SU-DHL-6 (cell line): Measurements from ENCODE around the gene OSBP2.

Experiments
- H2AFZ ChIP-seq: fragments of 200-600 bp; sonication (generic); 2 replicates; pipeline ENCODE4 v1.6.1; 2014; ENCODE audit warnings: low read depth, mild to moderate bottlenecking, moderate library complexity, mixed read lengths, antibody characterized with exemption, low read length; ENCODE audit not compliant: severe bottlenecking
- H3F3A ChIP-seq: fragments of 200-600 bp; shearing (Covaris generic); 2 replicates; pipeline ENCODE4 v1.6.0; 2016; ENCODE audit warnings: antibody characterized with exemption, mild to moderate bottlenecking; ENCODE audit not compliant: insufficient read depth
- H3K27ac ChIP-seq: fragments of 200-600 bp; sonication (generic); 2 replicates; pipeline ENCODE4 v1.5.1; 2016; ENCODE audit warnings: low read depth, mild to moderate bottlenecking, low read length, moderate library complexity, mixed read lengths
- H3K27me3 ChIP-seq: fragments of 200-600 bp; sonication (generic), shearing (Covaris generic); 2 replicates; pipeline ENCODE4 v1.6.0; 2014; ENCODE audit warnings: mild to moderate bottlenecking, low read length
- H3K36me3 ChIP-seq: fragments of 200-600 bp; sonication (generic); 2 replicates; pipeline ENCODE4 v1.6.1; 2014; ENCODE audit warnings: mild to moderate bottlenecking, low read length, mixed read lengths
- H3K4me2 ChIP-seq: fragments of 300-600, 200-600 bp; shearing (Covaris generic), sonication (generic); 2 replicates; pipeline ENCODE4 v1.6.0; 2014; ENCODE audit warnings: low read length, low read depth, mild to moderate bottlenecking; ENCODE audit not compliant: poor library complexity, severe bottlenecking
- H3K4me3 ChIP-seq: fragments of 200-600 bp; sonication (generic); 2 replicates; pipeline ENCODE4 v1.5.1; 2014; ENCODE audit warnings: antibody characterized with exemption, low read length, mild to moderate bottlenecking, mixed read lengths; ENCODE audit not compliant: insufficient read depth, poor library complexity, severe bottlenecking
- H3K79me2 ChIP-seq: fragments of 200-600 bp; sonication (generic); 2 replicates; pipeline ENCODE4 v1.6.1; 2014; ENCODE audit warnings: mild to moderate bottlenecking, low read length, moderate library complexity; ENCODE audit not compliant: insufficient read depth
- H3K9ac ChIP-seq: fragments of 200-600 bp; sonication (generic); 2 replicates; pipeline ENCODE4 v1.7.0; 2014; ENCODE audit warnings: mild to moderate bottlenecking, low read length
- H3K9me2 ChIP-seq: fragments of 200-600 bp; sonication (generic); replicated peaks from 2 replicates; pipeline ENCODE4 v1.6.1; 2014; ENCODE audit warnings: low read length; ENCODE audit not compliant: insufficient read depth
- H3K9me3 ChIP-seq: fragments of 200-600 bp; sonication (generic); 2 replicates; pipeline ENCODE4 v1.6.1; 2014; ENCODE audit warnings: low read length, mixed read lengths; ENCODE audit not compliant: insufficient read depth
- H4K20me1 ChIP-seq: fragments of 200-600 bp; sonication (generic); 2 replicates; pipeline ENCODE4 v1.6.1; 2014; ENCODE audit warnings: low read depth, mild to moderate bottlenecking, antibody characterized with exemption, low read length, moderate library complexity, mixed read lengths
- CTCF ChIP-seq: fragments of 200-600 bp; sonication (generic); IDR thresholded peaks from one replicate; pipeline ENCODE4 v1.5.1; 2017; ENCODE audit warnings: antibody characterized with exemption, mild to moderate bottlenecking, low read length, moderate library complexity; ENCODE audit not compliant: insufficient read depth, poor library complexity, severe bottlenecking
- EZH2phosphoT487 ChIP-seq: fragments of 200-600 bp; sonication (generic), shearing (Covaris generic); conservative IDR thresholded peaks from 2 replicates; pipeline ENCODE4 v1.6.1; 2018; ENCODE audit warnings: mild to moderate bottlenecking, antibody characterized with exemption, low read length, moderate library complexity, mixed read lengths

The OSBP2 gene

DNA sequence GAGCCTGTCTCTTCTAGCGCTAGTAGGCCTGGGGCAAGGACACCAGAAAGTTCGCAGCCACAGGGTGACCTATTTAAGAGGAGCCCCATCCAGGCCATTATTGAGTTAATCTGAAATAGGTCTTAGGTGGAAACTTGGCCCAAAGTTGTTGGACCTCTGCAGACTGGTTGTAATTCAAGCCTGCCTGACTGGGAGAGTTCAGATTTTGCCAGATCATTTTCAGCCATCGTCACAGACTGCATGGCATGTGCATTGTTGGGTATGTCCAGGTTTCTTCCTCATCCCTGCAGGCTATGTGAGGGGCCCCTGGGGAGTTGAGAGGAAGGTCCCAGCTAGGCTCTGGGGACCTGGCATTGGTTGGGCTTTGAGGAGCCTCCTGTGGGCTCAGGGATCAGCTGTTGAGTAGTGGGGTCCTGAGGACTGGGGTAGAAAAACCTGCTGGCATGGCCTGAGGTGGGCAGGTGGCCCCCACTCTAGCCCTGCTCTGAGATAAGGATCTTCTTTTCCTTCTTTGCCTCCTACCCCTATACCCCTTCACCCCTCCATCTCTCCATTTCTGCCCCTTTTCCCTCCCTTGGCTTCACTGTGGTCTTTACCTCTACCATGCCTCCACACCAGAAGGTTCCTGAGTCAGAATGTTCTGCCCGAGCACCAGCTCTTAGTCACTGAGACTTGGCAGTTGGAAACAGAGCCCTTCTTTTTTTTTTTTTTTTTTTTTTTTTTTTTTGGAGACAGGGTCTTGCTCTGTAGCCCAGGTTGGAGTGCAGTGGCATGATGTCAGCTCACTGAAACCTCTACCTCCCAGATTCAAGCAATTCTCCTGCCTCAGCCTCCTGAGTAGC lies 161.2 kb downstream of the OSBP2 start:
- Histone ChIP-seq H3K4me2 (no peak overlapping the region), H3K9ac (no peak overlapping the region), H3K9me2 (no peaks in the 10 kb centered on the region), H3K79me2 (no peaks in the 10 kb centered on the region), H3K27ac (no peak overlapping the region), H3K27me3 (no peaks in the 10 kb centered on the region), H2AFZ (no peak overlapping the region), H3K36me3 (no peaks in the 10 kb centered on the region), H4K20me1 (no peaks in the 10 kb centered on the region), H3F3A (no peaks in the 10 kb centered on the region), H3K9me3 (no peaks in the 10 kb centered on the region), H3K4me3 (no peak overlapping the region)
- TF ChIP-seq EZH2phosphoT487: no peak
- no peak for TF ChIP-seq CTCF

- Histone ChIP-seq H3K4me2 (no peak overlapping the region), H3F3A (no peaks in the 10 kb centered on the region), H3K4me3 (no peak overlapping the region), H3K79me2 (no peaks in the 10 kb centered on the region), H3K36me3 (no peaks in the 10 kb centered on the region), H3K27ac (no peak overlapping the region), H3K27me3 (no peaks in the 10 kb centered on the region), H2AFZ (no peak overlapping the region), H3K9me2 (no peaks in the 10 kb centered on the region), H4K20me1 (no peaks in the 10 kb centered on the region), H3K9me3 (no peaks in the 10 kb centered on the region), H3K9ac (no peak overlapping the region)
- TF ChIP-seq EZH2phosphoT487 (no peak), CTCF (no peak)
Measured at GRCh38 chr22:30856741-30857502, 162.2 kb downstream of the OSBP2 start.

- H3K27me3 ChIP-seq: no peaks in the 10 kb centered on the region
- H2AFZ ChIP-seq: no peak overlapping the region
- no peaks in the 10 kb centered on the region for H3F3A ChIP-seq
- no peaks in the 10 kb centered on the region for H3K9me3 ChIP-seq
- no peak overlapping the region for H3K27ac ChIP-seq
- no peak overlapping the region for H3K9ac ChIP-seq
- H3K4me3 ChIP-seq: no peak overlapping the region
- no peaks in the 10 kb centered on the region for H3K9me2 ChIP-seq
- no peak overlapping the region for H3K4me2 ChIP-seq
- TF ChIP-seq EZH2phosphoT487 (no peak), CTCF (no peak)
- H4K20me1 ChIP-seq: no peaks in the 10 kb centered on the region
- H3K79me2 ChIP-seq: no peaks in the 10 kb centered on the region
- H3K36me3 ChIP-seq: no peaks in the 10 kb centered on the region
Measured at GRCh38 chr22:30857791-30858190, 163.1 kb downstream of the OSBP2 start.
